Natural killer cell (primary cell): Measurements from ENCODE around the gene VWC2L. TPM values are rescaled to one million over a fixed set of nuclear protein-coding genes. Genes with fewer than 3 reads are reported as not detected.
A peak's percentile ranks its signal among the peaks of the same experiment; 100 is the strongest.

Experiments
- ATAC-seq, 3 donors: fragments of 150-1000 bp in 2 of 3; fragments of 200-7000 bp in 1 of 3; cut with Tn5 transposase; 1 replicate in 1 of 3; 2 replicates in 2 of 3; pipeline ENCODE4 v1.10.0; 2021; ENCODE audit warnings: mild to moderate bottlenecking in 2 of 3, moderate library complexity in 2 of 3
- DNase-seq, 2 donors: peaks; one replicate each; pipeline versions ENCODE4 v3.0.0 to v3.0.0-alpha.2; 2013 to 2021; ENCODE audit warnings: mixed read lengths in 1 of 2
- H3K27ac ChIP-seq: one replicate; pipeline ENCODE4 v1.5.1; 2013; ENCODE audit warnings: mild to moderate bottlenecking, low read length
- H3K27me3 ChIP-seq: one replicate; pipeline ENCODE4 v1.6.1; 2013; ENCODE audit warnings: low read length; ENCODE audit not compliant: control insufficient read depth, insufficient read depth
- H3K36me3 ChIP-seq: one replicate; pipeline ENCODE4 v1.6.1; 2013; ENCODE audit warnings: low read length; ENCODE audit not compliant: control insufficient read depth, insufficient read depth
- H3K4me1 ChIP-seq: one replicate; pipeline ENCODE4 v1.6.1; 2013; ENCODE audit warnings: low read length; ENCODE audit not compliant: control insufficient read depth, insufficient read depth
- H3K4me3 ChIP-seq: one replicate; pipeline ENCODE4 v1.5.1; 2013; ENCODE audit warnings: low read length
- H3K9me3 ChIP-seq: one replicate; pipeline ENCODE4 v1.6.1; 2013; ENCODE audit warnings: low read length; ENCODE audit not compliant: control insufficient read depth, insufficient read depth
- H3K27ac Mint-ChIP-seq, 2 donors: one replicate each; pipeline ENCODE4 v1.8.0; 2022; ENCODE audit warnings: mild to moderate bottlenecking in 2 of 2, mixed read lengths in 2 of 2, moderate library complexity in 1 of 2
- H3K27me3 Mint-ChIP-seq, 2 donors: one replicate each; pipeline ENCODE4 v1.8.0; 2022; ENCODE audit warnings: low read depth in 2 of 2, mixed read lengths in 2 of 2
- H3K36me3 Mint-ChIP-seq: one replicate; pipeline ENCODE4 v1.8.0; 2022; ENCODE audit warnings: mixed read lengths
- H3K4me1 Mint-ChIP-seq, 2 donors: one replicate each; pipeline ENCODE4 v1.8.0; 2022; ENCODE audit warnings: mixed read lengths in 2 of 2
- H3K4me3 Mint-ChIP-seq: one replicate; pipeline ENCODE4 v1.8.0; 2022; ENCODE audit warnings: mild to moderate bottlenecking, moderate library complexity, mixed read lengths
- H3K9me3 Mint-ChIP-seq, 2 donors: one replicate each; pipeline ENCODE4 v1.8.0; 2022; ENCODE audit warnings: mixed read lengths in 2 of 2
- WGBS: methylation state at CpG from one replicate; pipeline ENCODE4 v1.1.7; 2013; ENCODE audit warnings: missing lambda C conversion rate; ENCODE audit not compliant: insufficient coverage; 5-methylcytosine and 5-hydroxymethylcytosine counted together
- intact Hi-C: fragments of 100-400 bp; cut with micrococcal nuclease; formaldehyde crosslinking; loops from one replicate; pipeline ENCODE4 v1.14.2; 2022
- total RNA-seq, 4 donors: library from RNA; stranded (reverse); fragments of 120-200 nt in 1 of 4; gene quantifications; one replicate each; pipeline versions ENCODE4 v1.2.3 to v1.2.4, GENCODE V29; 2013 to 2022
- TF ChIP-seq, protein P1 (sequence below): fragments of 200-600 bp; IDR thresholded peaks from one replicate; pipeline ENCODE4 v1.8.0; 2022; ENCODE audit warnings: antibody characterized with exemption

VWC2L gene
- not detected for total RNA-seq
- total RNA-seq (2013): not detected

DNA sequence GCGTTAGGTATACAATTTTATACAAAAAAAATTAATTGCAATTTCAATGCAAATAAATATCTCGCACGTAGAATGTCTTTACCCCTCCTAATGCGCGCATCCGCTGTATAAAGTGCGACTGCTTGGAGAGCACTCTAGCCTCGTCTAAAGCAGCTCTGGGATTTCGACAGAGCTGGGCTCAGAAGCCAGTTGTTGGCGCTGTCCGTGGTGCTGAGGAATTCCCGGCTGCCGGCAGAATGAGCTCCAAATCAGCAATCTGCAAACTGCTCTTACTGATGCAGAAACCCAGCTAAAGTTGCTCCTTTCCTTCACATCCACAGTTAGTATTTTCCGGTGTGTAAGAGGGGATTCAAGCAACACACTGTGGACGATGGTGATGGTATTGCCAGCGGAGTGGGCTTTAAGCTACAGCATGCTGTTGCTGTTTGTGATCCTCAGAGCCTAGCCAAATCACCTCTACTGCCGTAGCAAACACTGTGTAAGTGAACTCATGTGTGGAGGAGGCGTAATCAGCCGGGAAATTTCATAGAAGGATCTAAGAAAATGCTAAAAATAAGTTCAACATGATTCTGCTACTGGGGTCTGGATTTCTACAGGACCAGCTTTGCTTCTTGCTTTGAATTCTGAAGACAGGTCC lies at the start of gene VWC2L:
Gene VWC2L, plus strand, starts transcription at position 137 of the 637 bp plus-strand sequence. CDS start 3,140 bp downstream, outside the sequence.
- DNase-seq: peak in 1 of 2 donors; percentile 28
- Mint-ChIP-seq H3K27ac (no peak within 1 kb of the TSS), H3K9me3 (no peaks in the 10 kb centered on the region), H3K36me3 (no peaks in the 10 kb centered on the region), H3K4me1 (no peaks in the 10 kb centered on the region), H3K4me3 (no peak within 1 kb of the TSS), H3K27me3 (no peaks in the 10 kb centered on the region)
- TF ChIP-seq, protein P1, sequence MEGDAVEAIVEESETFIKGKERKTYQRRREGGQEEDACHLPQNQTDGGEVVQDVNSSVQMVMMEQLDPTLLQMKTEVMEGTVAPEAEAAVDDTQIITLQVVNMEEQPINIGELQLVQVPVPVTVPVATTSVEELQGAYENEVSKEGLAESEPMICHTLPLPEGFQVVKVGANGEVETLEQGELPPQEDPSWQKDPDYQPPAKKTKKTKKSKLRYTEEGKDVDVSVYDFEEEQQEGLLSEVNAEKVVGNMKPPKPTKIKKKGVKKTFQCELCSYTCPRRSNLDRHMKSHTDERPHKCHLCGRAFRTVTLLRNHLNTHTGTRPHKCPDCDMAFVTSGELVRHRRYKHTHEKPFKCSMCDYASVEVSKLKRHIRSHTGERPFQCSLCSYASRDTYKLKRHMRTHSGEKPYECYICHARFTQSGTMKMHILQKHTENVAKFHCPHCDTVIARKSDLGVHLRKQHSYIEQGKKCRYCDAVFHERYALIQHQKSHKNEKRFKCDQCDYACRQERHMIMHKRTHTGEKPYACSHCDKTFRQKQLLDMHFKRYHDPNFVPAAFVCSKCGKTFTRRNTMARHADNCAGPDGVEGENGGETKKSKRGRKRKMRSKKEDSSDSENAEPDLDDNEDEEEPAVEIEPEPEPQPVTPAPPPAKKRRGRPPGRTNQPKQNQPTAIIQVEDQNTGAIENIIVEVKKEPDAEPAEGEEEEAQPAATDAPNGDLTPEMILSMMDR: no peak
- Histone ChIP-seq H3K27me3 (no peaks in the 10 kb centered on the region), H3K36me3 (no peaks in the 10 kb centered on the region), H3K27ac (no peak within 1 kb of the TSS), H3K4me1 (no peaks in the 10 kb centered on the region), H3K9me3 (no peaks in the 10 kb centered on the region), H3K4me3 (no peak within 1 kb of the TSS)
- ATAC-seq: no peak
- intact Hi-C loops: no loop called here
- 21% methylated on average over 16 of the region's 19 CpGs for WGBS

DNA sequence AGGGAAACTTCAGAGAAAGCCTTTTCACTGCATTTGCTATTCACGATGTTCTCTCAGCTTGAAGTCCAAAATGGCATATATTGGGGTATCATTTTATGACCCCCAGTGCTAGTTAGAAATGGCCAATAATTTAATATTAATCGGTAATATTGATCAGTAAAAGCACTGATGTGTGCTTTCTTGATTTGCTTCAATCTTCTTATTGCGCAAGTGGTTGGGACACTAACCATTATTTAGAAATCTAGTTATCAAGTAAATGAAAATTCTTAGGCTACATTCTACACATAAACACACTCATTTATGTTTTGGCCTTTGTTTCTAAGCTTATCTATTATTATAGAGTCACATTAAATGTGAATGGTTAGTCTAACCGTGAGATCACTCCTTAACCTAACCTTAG lies 49.7 kb upstream of the VWC2L start:
- Mint-ChIP-seq H3K9me3 (peaks cover 14 to 16% of the 10 kb centered on the region in 2 donors), H3K27me3 (no peaks in the 10 kb centered on the region), H3K4me3 (no peak overlapping the region), H3K27ac (no peak overlapping the region), H3K36me3 (no peaks in the 10 kb centered on the region), H3K4me1 (no peaks in the 10 kb centered on the region)
- TF ChIP-seq, protein P1: no peak
- Histone ChIP-seq H3K9me3 (no peaks in the 10 kb centered on the region), H3K27me3 (no peaks in the 10 kb centered on the region), H3K4me1 (no peaks in the 10 kb centered on the region), H3K36me3 (no peaks in the 10 kb centered on the region), H3K27ac (no peak overlapping the region), H3K4me3 (no peak overlapping the region)
- no peak for ATAC-seq
- intact Hi-C loops: no loop called here
- DNase-seq: no peak
- 90% methylated on average over 2 of the region's 4 CpGs for WGBS

- H3K27me3 Mint-ChIP-seq: no peaks in the 10 kb centered on the region
- H3K36me3 Mint-ChIP-seq: no peaks in the 10 kb centered on the region
- H3K27me3 ChIP-seq: no peaks in the 10 kb centered on the region
- no peak overlapping the region for H3K4me3 ChIP-seq
- ATAC-seq (no peak), DNase-seq (no peak)
- H3K4me1 ChIP-seq: no peaks in the 10 kb centered on the region
- H3K36me3 ChIP-seq: no peaks in the 10 kb centered on the region
- TF ChIP-seq, protein P1: no peak
- H3K27ac Mint-ChIP-seq: no peak overlapping the region
- no peaks in the 10 kb centered on the region for H3K9me3 ChIP-seq
- H3K4me3 Mint-ChIP-seq: no peak overlapping the region
- no peak overlapping the region for H3K27ac ChIP-seq
- no peaks in the 10 kb centered on the region for H3K4me1 Mint-ChIP-seq
- WGBS: no CpG with 5 or more reads among the region's 1 CpG
- H3K9me3 Mint-ChIP-seq: peaks cover 8 to 12% of the 10 kb centered on the region in 2 donors
- intact Hi-C loops: no loop called here
Measured at GRCh38 chr2:214365549-214365948, 45.3 kb upstream of the VWC2L start.

DNA sequence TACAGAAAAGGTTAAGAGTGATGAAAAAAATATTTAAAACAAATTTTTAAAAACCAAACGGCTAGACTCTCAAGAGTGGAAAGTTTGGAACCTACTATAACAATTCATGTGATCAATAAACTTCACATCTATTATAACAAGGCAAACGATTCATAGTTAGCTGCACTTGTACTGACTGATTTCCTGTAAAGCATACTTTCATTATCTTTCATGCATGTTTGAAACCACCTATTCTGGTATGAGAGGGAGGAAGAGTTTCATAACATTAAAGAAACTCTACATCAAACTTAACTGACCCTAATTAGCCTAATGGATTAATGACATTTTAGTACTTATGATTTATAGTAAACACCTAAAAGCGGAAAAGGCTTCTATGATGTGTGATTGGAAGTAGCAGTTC lies 43.7 kb upstream of the VWC2L start:
- 50% methylated on average over 2 of the region's 3 CpGs for WGBS
- no peaks in the 10 kb centered on the region for H3K4me1 ChIP-seq
- no peak overlapping the region for H3K27ac ChIP-seq
- no peak overlapping the region for H3K27ac Mint-ChIP-seq
- H3K9me3 Mint-ChIP-seq: peaks cover 8 to 14% of the 10 kb centered on the region in 2 donors
- H3K4me3 Mint-ChIP-seq: no peak overlapping the region
- H3K4me3 ChIP-seq: no peak overlapping the region
- H3K27me3 Mint-ChIP-seq: no peaks in the 10 kb centered on the region
- no peaks in the 10 kb centered on the region for H3K36me3 Mint-ChIP-seq
- DNase-seq: no peak
- no peaks in the 10 kb centered on the region for H3K4me1 Mint-ChIP-seq
- no peaks in the 10 kb centered on the region for H3K9me3 ChIP-seq
- TF ChIP-seq, protein P1: no peak
- intact Hi-C loops: no loop called here
- ATAC-seq: no peak
- H3K36me3 ChIP-seq: no peaks in the 10 kb centered on the region
- no peaks in the 10 kb centered on the region for H3K27me3 ChIP-seq
